B cell (primary cell): ENCODE measurements around the gene SLC6A20. TPM values are rescaled to one million over a fixed set of nuclear protein-coding genes. Genes with fewer than 3 reads are reported as not detected.

Experiments
- ATAC-seq: fragments of 200-7000 bp; cut with Tn5 transposase; one replicate; pipeline ENCODE4 v1.10.0; 2021; ENCODE audit warnings: low read depth, mild to moderate bottlenecking, moderate number of reproducible peaks, moderate library complexity
- CTCF ChIA-PET: fragments of 350-600 bp; sonication (Branson Sonifier 250); formaldehyde crosslinking; loops from one replicate; lab custom pipeline; 2021; ENCODE audit warnings: antibody characterized with exemption, inconsistent platforms; lab: Charles Lee
- POLR2A ChIA-PET: fragments of 350-600 bp; sonication (Branson Sonifier 250); formaldehyde crosslinking; loops from one replicate; lab custom pipeline; 2021; ENCODE audit warnings: antibody characterized with exemption; lab: Charles Lee
- DNase-seq: peaks from one replicate; pipeline ENCODE4 v3.0.0; 2013
- H2AFZ ChIP-seq: 2 replicates; pipeline ENCODE4 v1.6.1; 2012; ENCODE audit warnings: mild to moderate bottlenecking, low read depth, low read length; ENCODE audit not compliant: insufficient read depth, poor library complexity, severe bottlenecking
- H3K27ac ChIP-seq, 2 donors: 1 replicate in 1 of 2; 2 replicates in 1 of 2; pipeline ENCODE4 v1.5.1; 2012 to 2013; ENCODE audit warnings: low read length in 2 of 2, mild to moderate bottlenecking in 2 of 2, moderate library complexity in 1 of 2
- H3K27me3 ChIP-seq, 4 experiments: fragments of 200-600 bp in 1 of 4; sonication (generic) in 1 of 4; replicated peaks in 1 of 4; 1 replicate in 2 of 4; 2 replicates in 2 of 4; pipeline versions ENCODE4 v1.6.1 to v1.7.0; 2013 to 2016; ENCODE audit warnings: low read length in 3 of 4, mild to moderate bottlenecking in 2 of 4, mixed read lengths in 1 of 4, moderate library complexity in 1 of 4; ENCODE audit not compliant: insufficient read depth in 4 of 4, control insufficient read depth in 3 of 4; ENCODE audit errors: control extremely low read depth in 1 of 4
- H3K36me3 ChIP-seq, 2 experiments: replicated peaks in 1 of 2; 1 replicate in 1 of 2; 2 replicates in 1 of 2; pipeline versions ENCODE4 v1.6.1 to v1.7.1; 2013; ENCODE audit warnings: low read length in 1 of 2; ENCODE audit not compliant: insufficient read depth in 2 of 2, control insufficient read depth in 1 of 2; ENCODE audit errors: control extremely low read depth in 1 of 2, extremely low read depth in 1 of 2
- H3K4me1 ChIP-seq, 2 donors: fragments of 200-600 bp in 1 of 2; sonication (generic) in 1 of 2; 1 replicate in 1 of 2; 2 replicates in 1 of 2; pipeline versions ENCODE4 v1.5.1 to v1.6.1; 2013 to 2017; ENCODE audit warnings: low read length in 2 of 2; ENCODE audit not compliant: control insufficient read depth in 2 of 2, insufficient read depth in 2 of 2
- H3K4me2 ChIP-seq: replicated peaks from 2 replicates; pipeline ENCODE3; 2012; ENCODE audit warnings: mild to moderate bottlenecking, low read depth, low read length; ENCODE audit not compliant: poor library complexity, severe bottlenecking
- H3K4me3 ChIP-seq, 5 experiments: fragments of 200-600 bp in 1 of 5; sonication (generic) in 1 of 5; 1 replicate in 3 of 5; 2 replicates in 2 of 5; pipeline versions ENCODE4 v1.5.1 to v1.7.0; 2011 to 2016; ENCODE audit warnings: low read length in 4 of 5, mild to moderate bottlenecking in 4 of 5, low read depth in 2 of 5, control low read depth in 1 of 5, moderate library complexity in 1 of 5; ENCODE audit not compliant: insufficient read depth in 1 of 5; ENCODE audit errors: control extremely low read depth in 1 of 5, extremely low read depth in 1 of 5
- H3K79me2 ChIP-seq: fragments of 200-600 bp; sonication (generic); one replicate; pipeline ENCODE4 v1.6.0; 2016; ENCODE audit warnings: low read length; ENCODE audit not compliant: control insufficient read depth, insufficient read depth
- H3K9ac ChIP-seq: fragments of 200-600 bp; sonication (generic); 2 replicates; pipeline ENCODE4 v1.6.1; 2017; ENCODE audit warnings: mild to moderate bottlenecking, low read length, moderate library complexity
- H3K9me3 ChIP-seq, 3 donors: one replicate each; pipeline versions ENCODE4 v1.6.1 to v1.7.1; 2013; ENCODE audit warnings: low read length in 2 of 3; ENCODE audit not compliant: control insufficient read depth in 2 of 3, insufficient read depth in 1 of 3; ENCODE audit errors: control extremely low read depth in 1 of 3
- H4K20me1 ChIP-seq: 2 replicates; pipeline ENCODE4 v1.6.0; 2012; ENCODE audit warnings: mild to moderate bottlenecking, low read length; ENCODE audit not compliant: insufficient read depth, control insufficient read depth, poor library complexity, severe bottlenecking
- H3K27ac Mint-ChIP-seq: one replicate; pipeline ENCODE4 v1.8.0; 2021; ENCODE audit warnings: mixed read lengths
- H3K27me3 Mint-ChIP-seq: one replicate; pipeline ENCODE4 v1.8.0; 2021; ENCODE audit warnings: mixed read lengths
- H3K4me1 Mint-ChIP-seq: one replicate; pipeline ENCODE4 v1.8.0; 2021; ENCODE audit warnings: mixed read lengths
- H3K4me3 Mint-ChIP-seq: one replicate; pipeline ENCODE4 v1.8.0; 2021; ENCODE audit warnings: mixed read lengths
- H3K9me3 Mint-ChIP-seq: one replicate; pipeline ENCODE4 v1.8.0; 2022; ENCODE audit warnings: mixed read lengths; ENCODE audit not compliant: insufficient read depth
- CTCF ChIP-seq: fragments of 200-600 bp; IDR thresholded peaks from one replicate; pipeline ENCODE4 v1.8.0; 2022; ENCODE audit warnings: antibody characterized with exemption, mild to moderate bottlenecking
- EZH2 ChIP-seq: IDR thresholded peaks from 2 replicates; pipeline ENCODE4 v1.6.1; 2012; ENCODE audit warnings: borderline replicate concordance, low read depth, mild to moderate bottlenecking, moderate library complexity, low read length; ENCODE audit not compliant: insufficient read depth, poor library complexity, severe bottlenecking
- WGBS: methylation state at CpG from one replicate; pipeline ENCODE4 v1.1.5; 2013; ENCODE audit warnings: missing lambda C conversion rate; ENCODE audit not compliant: insufficient coverage; 5-methylcytosine and 5-hydroxymethylcytosine counted together
- intact Hi-C: fragments of 100-400 bp; cut with micrococcal nuclease; formaldehyde crosslinking; loops from one replicate; pipeline ENCODE4 v1.10.0; 2022
- polyA plus RNA-seq: library from polyadenylated mRNA; depleted of rRNA; stranded (reverse); fragments of >200 nt; gene quantifications from 2 replicates; pipeline ENCODE4 v1.2.3, GENCODE V29; 2012
- total RNA-seq, 2 donors: library from RNA; stranded (reverse); fragments of 120-200 nt in 1 of 2; gene quantifications; 1 replicate in 1 of 2; 2 replicates in 1 of 2; pipeline versions ENCODE4 v1.2.3 to v1.2.4, GENCODE V29; 2013 to 2022

The SLC6A20 gene
- total and polyA plus RNA-seq, 2 donors (not counting 1 experiment from before 2014, with no cell fraction given): 0.32 TPM; not detected in 1

DNA sequence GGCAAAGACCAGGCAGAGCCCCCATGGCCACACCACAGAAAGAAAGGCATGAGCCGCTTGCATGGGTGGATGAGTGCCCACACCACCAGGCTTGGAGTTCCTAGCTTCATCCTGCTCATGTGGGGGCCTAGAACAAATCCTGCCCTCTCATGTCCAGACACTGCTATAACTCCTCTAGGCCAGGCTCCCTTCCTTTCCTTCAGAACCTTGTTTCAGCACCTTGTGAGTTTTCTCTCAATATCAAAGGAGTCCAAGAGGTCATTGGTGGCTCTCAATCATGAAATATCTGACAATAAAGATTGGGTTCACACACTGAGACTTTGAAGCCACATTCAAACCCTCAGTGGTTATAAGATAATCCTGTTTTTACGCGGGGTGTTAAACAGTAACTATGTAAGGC lies 12.7 kb downstream of the SLC6A20 start:
- Mint-ChIP-seq H3K9me3 (peaks cover 6% of the 10 kb centered on the region), H3K4me3 (no peak overlapping the region), H3K4me1 (no peaks in the 10 kb centered on the region), H3K27ac (no peak overlapping the region), H3K27me3 (peaks cover 5% of the 10 kb centered on the region)
- no peaks in the 10 kb centered on the region for H3K4me1 ChIP-seq
- no peaks in the 10 kb centered on the region for H3K79me2 ChIP-seq
- WGBS: 100% methylated on average over 3 of the region's 3 CpGs
- POLR2A ChIA-PET: no interaction called here
- no peak overlapping the region for H3K4me3 ChIP-seq
- H3K27ac ChIP-seq: no peak overlapping the region
- no peak for TF ChIP-seq CTCF
- TF ChIP-seq EZH2: no peak
- H3K4me2 ChIP-seq: no peak overlapping the region
- no peaks in the 10 kb centered on the region for H4K20me1 ChIP-seq
- no peak for ATAC-seq
- no peaks in the 10 kb centered on the region for H3K36me3 ChIP-seq
- H3K27me3 ChIP-seq: no peaks in the 10 kb centered on the region
- no peak for DNase-seq
- intact Hi-C loops: no loop called here
- H3K9ac ChIP-seq: no peak overlapping the region
- H3K9me3 ChIP-seq: peaks cover 0 to 4% (median 0%) of the 10 kb centered on the region in 3 donors
- no peak overlapping the region for H2AFZ ChIP-seq
- CTCF ChIA-PET: no interaction called here

GRCh38 chr3:45782381-45782780 lies 14.0 kb downstream of the SLC6A20 start:
- H3K27ac Mint-ChIP-seq: no peak overlapping the region
- no peaks in the 10 kb centered on the region for H3K4me1 Mint-ChIP-seq
- no peak for TF ChIP-seq CTCF
- TF ChIP-seq EZH2: no peak
- no peak for ATAC-seq
- 92% methylated on average over 3 of the region's 3 CpGs for WGBS
- ChIA-PET CTCF (no interaction called here), POLR2A (no interaction called here)
- no peak overlapping the region for H3K4me3 Mint-ChIP-seq
- Histone ChIP-seq H3K9ac (no peak overlapping the region), H3K4me2 (no peak overlapping the region), H3K4me1 (no peaks in the 10 kb centered on the region), H4K20me1 (no peaks in the 10 kb centered on the region), H3K4me3 (no peak overlapping the region), H3K27ac (no peak overlapping the region), H3K36me3 (no peaks in the 10 kb centered on the region), H2AFZ (no peak overlapping the region), H3K9me3 (peaks cover 0 to 4% (median 0%) of the 10 kb centered on the region in 3 donors), H3K27me3 (no peaks in the 10 kb centered on the region), H3K79me2 (no peaks in the 10 kb centered on the region)
- no peak for DNase-seq
- H3K27me3 Mint-ChIP-seq: peaks cover 5% of the 10 kb centered on the region
- H3K9me3 Mint-ChIP-seq: peaks cover 6% of the 10 kb centered on the region
- intact Hi-C loops: no loop called here
